ENCODE measurements around the gene PRR33.

Gene PRR33

GRCh38 chr11:1927848-1928469, 36.3 kb upstream of the PRR33 start:
- DNase-seq (ENCODE audit: low spot score) = peak; percentile 8

- DNase-seq (ENCODE audit: low spot score) = peak; percentile 9
These were observed 35.5 kb upstream of the PRR33 start for GRCh38 chr11:1927026-1927847.

- DNase-seq (ENCODE audit: low spot score) = no peak
These were observed 34.7 kb upstream of the PRR33 start for GRCh38 chr11:1926156-1927025.

- DNase-seq (ENCODE audit: low spot score) = no peak
These were observed 33.9 kb upstream of the PRR33 start for GRCh38 chr11:1925373-1926155.

- no peak for DNase-seq (ENCODE audit: low spot score)
These were observed 33.1 kb upstream of the PRR33 start for GRCh38 chr11:1924646-1925372.

- no peak for DNase-seq (ENCODE audit: low spot score)
These were observed 32.5 kb upstream of the PRR33 start for GRCh38 chr11:1924181-1924580.

GRCh38 chr11:1923201-1923956, 31.7 kb upstream of the PRR33 start:
- DNase-seq (ENCODE audit: low spot score) = no peak

- DNase-seq (ENCODE audit: low spot score) = no peak
These were observed 30.9 kb upstream of the PRR33 start for GRCh38 chr11:1922481-1923081.

- DNase-seq (ENCODE audit: low spot score) = peak; percentile 41
These were observed 30.0 kb upstream of the PRR33 start for GRCh38 chr11:1921574-1922141.

GRCh38 chr11:1920909-1921573, 29.3 kb upstream of the PRR33 start:
- DNase-seq (ENCODE audit: low spot score) = peak; percentile 4

GRCh38 chr11:1920128-1920908, 28.6 kb upstream of the PRR33 start:
- DNase-seq (ENCODE audit: low spot score) = peak; percentile 7

GRCh38 chr11:1919391-1920127, 27.9 kb upstream of the PRR33 start, which contains the start of gene TNNT3:
Gene TNNT3, plus strand, starts transcription at chr11:1919703. Its CDS starts 3,172 bp downstream, at chr11:1922875.
- DNase-seq (ENCODE audit: low spot score) = peak; percentile 23

GRCh38 chr11:1918436-1919315, 27.0 kb upstream of the PRR33 start:
- peak; percentile 9 for DNase-seq (ENCODE audit: low spot score)

- DNase-seq (ENCODE audit: low spot score) = peak; percentile 26
These were observed 26.1 kb upstream of the PRR33 start for GRCh38 chr11:1917523-1918435.

- no peak for DNase-seq (ENCODE audit: low spot score)
These were observed 25.4 kb upstream of the PRR33 start for GRCh38 chr11:1916986-1917522.
